GM18502 (cell line): Measurements from ENCODE around the gene LINGO4.

ENCODE experiments used
- ATAC-seq: cut with Tn5 transposase; IDR thresholded peaks from one replicate; pipeline ENCODE4 v1.9.1; 2021; ENCODE audit warnings: mild to moderate bottlenecking; ENCODE audit not compliant: unreplicated experiment, poor library complexity

The LINGO4 gene

DNA sequence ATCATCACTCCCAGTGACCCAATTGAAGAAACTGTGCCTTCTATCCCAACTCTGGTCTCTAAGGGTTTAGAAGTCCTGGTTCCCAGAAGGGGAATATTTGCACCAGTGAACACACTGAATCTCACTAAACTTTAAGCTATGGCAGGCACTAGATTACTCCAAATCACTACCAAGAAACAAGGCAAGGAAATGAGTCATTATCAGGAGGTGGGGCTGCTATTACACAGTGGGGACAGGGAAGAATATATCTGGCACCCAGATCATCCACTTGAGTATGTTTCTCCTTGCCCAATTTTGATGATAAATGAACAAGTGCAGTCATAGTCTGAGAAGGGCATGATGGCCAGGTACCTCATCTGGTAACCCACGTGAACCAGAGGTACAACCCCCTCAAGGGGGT, 48.9 kb downstream of the LINGO4 start:
- no peak for ATAC-seq
